EH (cell line): ENCODE results near the gene FAM174C.
"Not testable (repeated sequence)": the region's sequence is repeated elsewhere in the genome, so short reads cannot be mapped to it uniquely, and the experiment has no call there.

Source experiments
- DNase-seq: peaks from one replicate; pipeline ENCODE4 v3.0.0-alpha.2; 2015; ENCODE audit warnings: low read depth

The FAM174C gene

GRCh38 chr19:1237027-1237659 lies 38.2 kb upstream of the FAM174C start:
- DNase-seq, result peak; percentile 53

GRCh38 chr19:1237754-1238368 lies 37.5 kb upstream of the FAM174C start, which contains the start of gene CBARP:
TSS of gene CBARP (minus strand) at chr19:1238005. CDS start at chr19:1236100, 1,905 bp downstream.
- DNase-seq, result peak; percentile 51

GRCh38 chr19:1238369-1239303 lies 36.7 kb upstream of the FAM174C start:
- no peak for DNase-seq

GRCh38 chr19:1239420-1239795 lies 35.9 kb upstream of the FAM174C start:
- DNase-seq, result no peak

GRCh38 chr19:1239796-1240737 lies 35.3 kb upstream of the FAM174C start:
- DNase-seq, result peak; percentile 88

- DNase-seq, result no peak
Measured at GRCh38 chr19:1240925-1241324, 34.4 kb upstream of the FAM174C start.

GRCh38 chr19:1241417-1242095 lies 33.8 kb upstream of the FAM174C start, which contains the start of gene ATP5F1D:
TSS of gene ATP5F1D (plus strand) at chr19:1241751. CDS start at chr19:1241851, 100 bp downstream.
- peak; percentile 95 for DNase-seq

GRCh38 chr19:1243768-1244692 lies 31.3 kb upstream of the FAM174C start:
- DNase-seq, result peak; percentile 85

- DNase-seq, result no peak
Measured at GRCh38 chr19:1244693-1245451, 30.5 kb upstream of the FAM174C start.

- DNase-seq, result no peak
Measured at GRCh38 chr19:1245494-1246264, 29.7 kb upstream of the FAM174C start.

- DNase-seq, result not testable (repeated sequence)
Measured at GRCh38 chr19:1246265-1247087, 28.9 kb upstream of the FAM174C start.

GRCh38 chr19:1247748-1248138 lies 27.6 kb upstream of the FAM174C start:
- DNase-seq, result no peak

- DNase-seq, result peak; percentile 89
Measured at GRCh38 chr19:1248139-1248785, 27.1 kb upstream of the FAM174C start, which contains the start of gene MIDN. TSS of gene MIDN (plus strand) at chr19:1248583. CDS start at chr19:1250297, 1,714 bp downstream.

GRCh38 chr19:1248786-1249297 lies 26.5 kb upstream of the FAM174C start:
- peak; percentile 85 for DNase-seq

GRCh38 chr19:1249298-1249989 lies 25.9 kb upstream of the FAM174C start:
- DNase-seq, result peak; percentile 97

GRCh38 chr19:1249990-1250436 lies 25.3 kb upstream of the FAM174C start:
- no peak for DNase-seq
